ENCODE measurements around the gene KRTAP5-6. TPM values are rescaled to one million over a fixed set of nuclear protein-coding genes. Genes with fewer than 3 reads are reported as not detected.

Gene KRTAP5-6
- polyA plus RNA-seq, 1 of the 3 experiments (the other 2 are of a cell fraction) = not detected

DNA sequence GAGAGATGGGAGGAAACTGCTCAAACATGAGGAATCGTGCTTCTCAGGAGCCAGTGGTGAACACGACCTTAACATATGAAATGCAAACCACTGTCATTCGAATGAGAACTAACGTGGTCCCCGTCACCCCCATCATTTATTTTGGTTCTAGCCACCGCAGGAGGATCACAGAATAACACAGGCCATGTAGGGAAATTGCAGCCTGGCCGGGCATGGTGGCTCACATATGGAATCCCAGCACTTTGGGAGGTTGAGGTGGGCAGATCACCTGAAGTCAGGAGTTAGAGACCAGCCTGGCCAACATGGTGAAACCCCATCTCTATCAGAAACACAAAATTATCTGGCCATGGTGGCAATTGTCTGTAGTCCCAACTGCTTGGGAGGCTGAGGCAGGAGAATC, 40.3 kb upstream of the KRTAP5-6 start (continued):
- TF ChIP-seq ZBTB33 (IDR thresholded peaks at IDR 0.05; ENCODE audit: borderline replicate concordance, low read depth) (no peak), IRF3 (IDR thresholded peaks at IDR 0.05; ENCODE audit: low read depth, low read length) (no peak), MXI1 (IDR thresholded peaks at IDR 0.05; ENCODE audit: low read depth, low read length) (no peak), TCF12 (IDR thresholded peaks at IDR 0.05) (no peak), FOXM1 (IDR thresholded peaks at IDR 0.05; ENCODE audit: low read depth) (no peak), JUND (IDR thresholded peaks at IDR 0.05) (no peak), YY1 (IDR thresholded peaks at IDR 0.05; ENCODE audit: low read depth) (no peak), GATA2 (CRISPR knock-in tag; IDR thresholded peaks at IDR 0.05) (no peak)
- TF ChIP-seq, protein P1, sequence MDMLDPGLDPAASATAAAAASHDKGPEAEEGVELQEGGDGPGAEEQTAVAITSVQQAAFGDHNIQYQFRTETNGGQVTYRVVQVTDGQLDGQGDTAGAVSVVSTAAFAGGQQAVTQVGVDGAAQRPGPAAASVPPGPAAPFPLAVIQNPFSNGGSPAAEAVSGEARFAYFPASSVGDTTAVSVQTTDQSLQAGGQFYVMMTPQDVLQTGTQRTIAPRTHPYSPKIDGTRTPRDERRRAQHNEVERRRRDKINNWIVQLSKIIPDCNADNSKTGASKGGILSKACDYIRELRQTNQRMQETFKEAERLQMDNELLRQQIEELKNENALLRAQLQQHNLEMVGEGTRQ (IDR thresholded peaks at IDR 0.05; ENCODE audit: borderline replicate concordance, low read depth, low read length) = no peak

- Histone ChIP-seq H3F3A (replicated peaks; ENCODE audit: insufficient read depth) (no peaks in the 10 kb centered on the region), H4K20me1 (ENCODE audit: insufficient read depth) (no peaks in the 10 kb centered on the region), H3K27me3 (ENCODE audit: insufficient read depth) (no peaks in the 10 kb centered on the region), H3K79me2 (ENCODE audit: insufficient read depth) (no peaks in the 10 kb centered on the region), H3K9me2 (no peaks in the 10 kb centered on the region), H3K4me2 (no peak overlapping the region), H3K27ac (ENCODE audit: low read depth in 2 of 2, low read length in 1 of 2) (no peak overlapping the region), H2AFZ (ENCODE audit: low read depth) (no peak overlapping the region), H3K9ac (no peak overlapping the region), H3K4me3 (ENCODE audit: low read depth in 2 of 2, low read length in 1 of 2) (no peak overlapping the region), H3K36me3 (replicated peaks in 1 of 2; ENCODE audit: control insufficient read depth in 1 of 2, insufficient read depth in 2 of 2, low read length in 1 of 2) (no peaks in the 10 kb centered on the region), H3K9me3 (no peaks in the 10 kb centered on the region), H3K4me1 (ENCODE audit: control insufficient read depth in 1 of 2, insufficient read depth in 2 of 2, low read depth in 1 of 2, low read length in 1 of 2) (peaks cover 0 to 24% of the 10 kb centered on the region in 2 experiments; a peak in 1 of 4 replicates)
- ChIA-PET CTCF (interaction anchor here (2.6 kb wide), 1 partner anchor 173 kb away, joined by 8 read pairs; no protein-coding TSS in a partner anchor), POLR2A (no interaction called here)
- no peak for TF ChIP-seq MEF2A (IDR thresholded peaks at IDR 0.05; ENCODE audit: borderline replicate concordance, low read depth)
- TF ChIP-seq, protein P1 (IDR thresholded peaks at IDR 0.05; ENCODE audit: borderline replicate concordance, low read depth, low read length) = no peak
- TF ChIP-seq CTCF (IDR thresholded peaks at IDR 0.05) = no peak
- TF ChIP-seq TEAD4 (IDR thresholded peaks at IDR 0.05; ENCODE audit: borderline replicate concordance, insufficient read depth) = no peak
- TF ChIP-seq MXI1 (IDR thresholded peaks at IDR 0.05; ENCODE audit: low read depth, low read length) = no peak
- no peak for TF ChIP-seq POLR2AphosphoS5 (IDR thresholded peaks at IDR 0.05; ENCODE audit: low read depth, low read length)
- peak; percentile 40 for DNase-seq
- WGBS (ENCODE audit: low lambda C conversion rate) = 77% methylated on average over 12 of the region's 14 CpGs
Observed at GRCh38 chr11:1659506-1659905, 37.5 kb upstream of the KRTAP5-6 start.
